ENCODE measurements around the gene ABCA1.

Gene ABCA1

GRCh38 chr9:104843644-104844240 is 84.2 kb downstream of the ABCA1 start:
- no peak for FAIRE-seq
- no peak for DNase-seq (ENCODE audit: low spot score)

- DNase-seq (ENCODE audit: low spot score) (peak; percentile 21), FAIRE-seq (no peak)
Measured at GRCh38 chr9:104842698-104843097, 85.3 kb downstream of the ABCA1 start.

- DNase-seq (ENCODE audit: low spot score) (no peak), FAIRE-seq (no peak)
Measured at GRCh38 chr9:104841601-104842141, 86.3 kb downstream of the ABCA1 start.

- FAIRE-seq: no peak
- DNase-seq (ENCODE audit: low spot score): no peak
Measured at GRCh38 chr9:104838958-104839357, 89.0 kb downstream of the ABCA1 start.

- FAIRE-seq: no peak
- DNase-seq (ENCODE audit: low spot score): no peak
Measured at GRCh38 chr9:104836767-104837166, 91.2 kb downstream of the ABCA1 start.

GRCh38 chr9:104836235-104836634 is 91.7 kb downstream of the ABCA1 start:
- FAIRE-seq: no peak
- no peak for DNase-seq (ENCODE audit: low spot score)

- DNase-seq (ENCODE audit: low spot score): no peak
- FAIRE-seq: no peak
Measured at GRCh38 chr9:104835161-104835560, 92.8 kb downstream of the ABCA1 start.

- FAIRE-seq: no peak
- DNase-seq (ENCODE audit: low spot score): no peak
Measured at GRCh38 chr9:104833696-104834095, 94.3 kb downstream of the ABCA1 start.

GRCh38 chr9:104831681-104832080 is 96.3 kb downstream of the ABCA1 start:
- FAIRE-seq: no peak
- DNase-seq (ENCODE audit: low spot score): no peak

GRCh38 chr9:104826911-104827310 is 101.0 kb downstream of the ABCA1 start:
- DNase-seq (ENCODE audit: low spot score) (no peak), FAIRE-seq (no peak)

- no peak for FAIRE-seq
Measured at GRCh38 chr9:104826079-104826775, 101.7 kb downstream of the ABCA1 start.

GRCh38 chr9:104820336-104820735 is 107.6 kb downstream of the ABCA1 start:
- FAIRE-seq (no peak), DNase-seq (ENCODE audit: low spot score) (no peak)

More at GRCh38 chr9:104826079-104826775, 101.7 kb downstream of the ABCA1 start:
- no peak for DNase-seq (ENCODE audit: low spot score)

- FAIRE-seq (no peak), DNase-seq (ENCODE audit: low spot score) (no peak)
Measured at GRCh38 chr9:104819033-104819432, 108.9 kb downstream of the ABCA1 start.

- FAIRE-seq: no peak
Measured at GRCh38 chr9:104817437-104817836, 110.5 kb downstream of the ABCA1 start.

GRCh38 chr9:104815851-104816565 is 111.9 kb downstream of the ABCA1 start:
- no peak for FAIRE-seq
- no peak for DNase-seq (ENCODE audit: low spot score)

More at GRCh38 chr9:104817437-104817836, 110.5 kb downstream of the ABCA1 start:
- DNase-seq (ENCODE audit: low spot score): no peak

GRCh38 chr9:104810421-104811339 is 117.3 kb downstream of the ABCA1 start:
- FAIRE-seq: no peak
- peak; percentile 69 for DNase-seq (ENCODE audit: low spot score)

- FAIRE-seq (no peak), DNase-seq (ENCODE audit: low spot score) (peak; percentile 26)
Measured at GRCh38 chr9:104808035-104808614, 119.8 kb downstream of the ABCA1 start.

- DNase-seq (ENCODE audit: low spot score) (no peak), FAIRE-seq (no peak)
Measured at GRCh38 chr9:104805441-104805840, 122.5 kb downstream of the ABCA1 start.

- no peak for DNase-seq (ENCODE audit: low spot score)
- FAIRE-seq: no peak
Measured at GRCh38 chr9:104802906-104803305, 125.0 kb downstream of the ABCA1 start.

GRCh38 chr9:104802110-104802509 is 125.8 kb downstream of the ABCA1 start:
- no peak for FAIRE-seq
- DNase-seq (ENCODE audit: low spot score): no peak
